ENCODE results near the gene GARS1.
"Not testable (repeated sequence)": the region's sequence is repeated elsewhere in the genome, so short reads cannot be mapped to it uniquely, and the experiment has no call there.

GARS1 gene

DNA sequence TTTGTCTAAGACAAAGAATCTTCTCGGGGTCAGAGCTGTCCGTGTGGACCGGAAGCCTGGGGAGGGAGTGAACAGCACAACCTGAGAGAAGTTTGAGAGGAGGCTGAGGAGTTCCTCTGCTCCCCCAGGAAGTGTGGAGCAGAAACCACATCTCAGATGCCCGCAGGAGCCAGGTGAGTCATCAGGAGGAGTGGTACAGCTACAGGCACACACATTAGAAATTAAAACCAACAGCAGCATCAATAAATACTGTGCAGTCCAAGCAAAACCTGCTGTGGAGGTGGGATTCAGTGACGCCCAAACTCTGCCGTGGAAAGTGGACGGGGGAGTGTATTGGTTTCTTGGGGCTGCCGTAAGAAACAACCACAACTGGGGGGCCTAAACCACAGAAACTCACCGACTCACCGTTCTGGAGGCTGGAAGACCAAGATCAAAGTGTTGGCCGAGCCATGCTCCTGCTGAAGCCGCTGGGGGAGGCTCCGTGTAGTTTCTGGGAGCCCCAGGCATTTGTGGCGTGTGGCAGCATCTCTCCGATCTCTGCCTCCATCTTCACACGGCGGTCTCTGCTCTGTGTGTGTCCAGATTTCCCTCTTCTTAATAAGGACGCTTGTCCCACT is 31.2 kb upstream of the GARS1 start:
- TF ChIP-seq SUZ12 (IDR thresholded peaks at IDR 0.05; ENCODE audit: extremely low read depth, insufficient read depth, insufficient read length) (no peak), YY1 (IDR thresholded peaks at IDR 0.05; ENCODE audit: insufficient read depth, insufficient read length) (no peak), ZNF274 (IDR thresholded peaks at IDR 0.05; ENCODE audit: low read depth, low read length) (no peak)
- Histone ChIP-seq H3K36me3 (ENCODE audit: insufficient read depth, insufficient read length, low read length) (peaks cover 8% of the 10 kb centered on the region), H3K27me3 (ENCODE audit: insufficient read depth, insufficient read length) (no peaks in the 10 kb centered on the region), H3K4me1 (ENCODE audit: insufficient read depth, insufficient read length) (peaks cover 11% of the 10 kb centered on the region), H3K9ac (ENCODE audit: insufficient read length, low read depth) (no peak overlapping the region), H3K9me3 (ENCODE audit: insufficient read depth, low read length) (no peaks in the 10 kb centered on the region), H3K4me3 (ENCODE audit: insufficient read length, low read depth) (no peak overlapping the region)
- no peak for DNase-seq (ENCODE audit: low read depth, low spot score)

DNA sequence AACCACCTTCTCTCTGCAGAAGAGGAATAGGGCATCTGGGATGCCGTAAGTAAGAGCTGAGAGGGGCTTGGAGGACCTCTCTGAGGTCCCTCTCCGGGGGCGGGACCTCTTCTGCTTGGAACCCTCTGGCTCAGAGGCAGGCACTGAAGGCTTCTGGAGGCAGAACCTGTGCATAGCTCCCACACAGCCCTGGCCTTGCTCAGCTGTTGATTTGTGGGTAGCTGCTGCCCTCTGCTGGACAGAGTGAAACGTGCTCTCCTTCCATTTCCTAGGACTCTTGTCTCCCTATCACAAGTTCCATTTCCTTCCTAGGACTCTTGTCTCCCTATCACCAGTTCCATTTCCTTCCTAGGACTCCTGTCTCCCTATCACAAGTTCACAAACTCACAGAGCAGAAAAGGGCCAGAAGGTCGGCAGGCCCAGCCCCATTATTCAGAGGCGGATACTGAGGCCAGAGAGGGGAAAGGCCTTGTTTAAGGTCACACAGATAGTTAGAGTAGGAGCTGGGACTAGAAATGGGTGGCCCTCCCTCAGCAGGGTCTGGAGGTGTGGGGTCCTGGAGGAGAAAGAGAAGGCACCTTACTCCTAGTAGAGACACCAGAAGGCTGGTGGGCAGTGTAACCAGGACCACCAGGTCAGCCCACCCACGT is 30.3 kb upstream of the GARS1 start:
- peak; percentile 93 for DNase-seq (ENCODE audit: low read depth, low spot score)

DNA sequence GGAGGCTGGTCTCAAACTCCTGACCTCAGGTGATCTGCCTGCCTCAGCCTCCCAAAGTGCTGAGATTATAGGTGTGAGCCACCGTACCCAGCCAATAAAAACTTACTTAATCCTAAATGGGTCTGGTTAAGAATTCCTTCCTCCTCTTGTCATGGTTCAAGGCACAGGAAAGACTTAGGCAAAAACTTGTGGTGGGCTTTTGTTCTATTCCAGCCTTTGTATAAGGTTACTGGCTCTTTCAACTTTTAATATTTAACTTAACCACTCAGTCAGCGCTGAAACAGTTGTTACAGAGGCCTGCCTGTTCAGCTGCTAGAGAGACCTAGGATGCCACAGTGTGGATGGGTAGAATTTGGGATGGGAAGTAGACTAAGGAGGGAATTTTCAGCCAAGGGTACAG is 28.1 kb upstream of the GARS1 start:
- H3K4me1 ChIP-seq (ENCODE audit: insufficient read depth, insufficient read length) = peaks cover 11% of the 10 kb centered on the region
- H3K36me3 ChIP-seq (ENCODE audit: insufficient read depth, insufficient read length, low read length) = peaks cover 8% of the 10 kb centered on the region
- H3K9ac ChIP-seq (ENCODE audit: insufficient read length, low read depth) = no peak overlapping the region
- no peak for TF ChIP-seq YY1 (IDR thresholded peaks at IDR 0.05; ENCODE audit: insufficient read depth, insufficient read length)
- no peak for TF ChIP-seq SUZ12 (IDR thresholded peaks at IDR 0.05; ENCODE audit: extremely low read depth, insufficient read depth, insufficient read length)
- no peak for TF ChIP-seq ZNF274 (IDR thresholded peaks at IDR 0.05; ENCODE audit: low read depth, low read length)
- H3K4me3 ChIP-seq (ENCODE audit: insufficient read length, low read depth) = no peak overlapping the region
- no peak for DNase-seq (ENCODE audit: low read depth, low spot score)
- peaks cover 17% of the 10 kb centered on the region for H3K9me3 ChIP-seq (ENCODE audit: insufficient read depth, low read length)
- H3K27me3 ChIP-seq (ENCODE audit: insufficient read depth, insufficient read length) = no peaks in the 10 kb centered on the region

More for the DNA sequence above, 30.3 kb upstream of the GARS1 start:
- H3K36me3 ChIP-seq (ENCODE audit: insufficient read depth, insufficient read length, low read length) = peaks cover 8% of the 10 kb centered on the region
- no peaks in the 10 kb centered on the region for H3K27me3 ChIP-seq (ENCODE audit: insufficient read depth, insufficient read length)
- H3K9ac ChIP-seq (ENCODE audit: insufficient read length, low read depth) = peak overlapping the region; percentile 24
- no peak overlapping the region for H3K4me3 ChIP-seq (ENCODE audit: insufficient read length, low read depth)
- H3K4me1 ChIP-seq (ENCODE audit: insufficient read depth, insufficient read length) = peaks cover 11% of the 10 kb centered on the region
- no peaks in the 10 kb centered on the region for H3K9me3 ChIP-seq (ENCODE audit: insufficient read depth, low read length)
- TF ChIP-seq ZNF274 (IDR thresholded peaks at IDR 0.05; ENCODE audit: low read depth, low read length) (no peak), YY1 (IDR thresholded peaks at IDR 0.05; ENCODE audit: insufficient read depth, insufficient read length) (no peak), SUZ12 (IDR thresholded peaks at IDR 0.05; ENCODE audit: extremely low read depth, insufficient read depth, insufficient read length) (no peak)

DNA sequence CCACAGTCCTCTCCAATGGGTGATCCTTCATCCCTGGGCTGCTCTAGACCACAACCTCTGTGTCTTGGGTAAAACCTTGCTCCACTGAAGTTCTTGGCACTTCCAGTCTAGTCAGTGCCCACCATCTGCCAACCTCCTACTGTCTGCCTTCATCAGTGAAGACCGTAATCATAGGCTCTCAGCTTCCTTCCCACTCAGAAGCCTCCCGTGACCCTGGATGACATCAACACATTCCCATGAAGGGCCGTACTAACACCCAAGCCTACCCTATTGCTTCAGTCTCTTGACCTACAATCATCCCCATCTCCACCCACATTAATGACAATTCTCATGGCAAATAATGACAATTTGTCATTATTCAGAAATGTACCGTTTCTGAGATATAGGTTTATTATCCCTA is 27.6 kb upstream of the GARS1 start:
- H3K36me3 ChIP-seq (ENCODE audit: insufficient read depth, insufficient read length, low read length) = peaks cover 8% of the 10 kb centered on the region
- TF ChIP-seq SUZ12 (IDR thresholded peaks at IDR 0.05; ENCODE audit: extremely low read depth, insufficient read depth, insufficient read length) = no peak
- TF ChIP-seq ZNF274 (IDR thresholded peaks at IDR 0.05; ENCODE audit: low read depth, low read length) = no peak
- TF ChIP-seq YY1 (IDR thresholded peaks at IDR 0.05; ENCODE audit: insufficient read depth, insufficient read length) = no peak
- H3K9me3 ChIP-seq (ENCODE audit: insufficient read depth, low read length) = peaks cover 18% of the 10 kb centered on the region

DNA sequence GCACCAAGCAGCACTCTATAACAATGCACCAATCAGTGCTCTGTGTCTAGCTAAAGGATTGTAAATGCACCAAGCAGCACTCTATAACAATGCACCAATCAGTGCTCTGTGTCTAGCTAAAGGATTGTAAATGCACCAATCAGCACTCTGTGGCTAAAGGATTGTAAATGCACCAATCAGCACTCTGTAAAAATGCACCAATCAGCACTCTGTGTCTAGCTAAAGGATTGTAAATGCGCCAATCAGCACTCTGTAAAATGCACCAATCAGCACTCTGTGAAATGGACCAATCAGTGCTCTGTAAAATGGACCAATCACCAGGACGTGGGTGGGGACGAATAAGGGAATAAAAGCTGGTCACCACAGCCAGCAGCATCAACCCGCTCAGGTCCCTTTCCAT is 24.4 kb upstream of the GARS1 start:
- H3K4me3 ChIP-seq (ENCODE audit: insufficient read length, low read depth); H3K4me1 ChIP-seq (ENCODE audit: insufficient read depth, insufficient read length); H3K27me3 ChIP-seq (ENCODE audit: insufficient read depth, insufficient read length); H3K9ac ChIP-seq (ENCODE audit: insufficient read length, low read depth); DNase-seq (ENCODE audit: low read depth, low spot score): not testable (repeated sequence)
- Histone ChIP-seq H3K9me3 (ENCODE audit: insufficient read depth, low read length) (peaks cover 49% of the 10 kb centered on the region), H3K36me3 (ENCODE audit: insufficient read depth, insufficient read length, low read length) (peaks cover 12% of the 10 kb centered on the region)

More for the DNA sequence above, 27.6 kb upstream of the GARS1 start:
- Histone ChIP-seq H3K4me1 (ENCODE audit: insufficient read depth, insufficient read length) (peaks cover 11% of the 10 kb centered on the region), H3K27me3 (ENCODE audit: insufficient read depth, insufficient read length) (no peaks in the 10 kb centered on the region), H3K4me3 (ENCODE audit: insufficient read length, low read depth) (no peak overlapping the region), H3K9ac (ENCODE audit: insufficient read length, low read depth) (no peak overlapping the region)
- no peak for DNase-seq (ENCODE audit: low read depth, low spot score)

- Histone ChIP-seq H3K4me3 (ENCODE audit: insufficient read length, low read depth) (no peak overlapping the region), H3K9me3 (ENCODE audit: insufficient read depth, low read length) (peaks cover 70% of the 10 kb centered on the region), H3K36me3 (ENCODE audit: insufficient read depth, insufficient read length, low read length) (peaks cover 12% of the 10 kb centered on the region), H3K4me1 (ENCODE audit: insufficient read depth, insufficient read length) (peaks cover 3% of the 10 kb centered on the region), H3K9ac (ENCODE audit: insufficient read length, low read depth) (no peak overlapping the region), H3K27me3 (ENCODE audit: insufficient read depth, insufficient read length) (no peaks in the 10 kb centered on the region)
- no peak for TF ChIP-seq SUZ12 (IDR thresholded peaks at IDR 0.05; ENCODE audit: extremely low read depth, insufficient read depth, insufficient read length)
- no peak for TF ChIP-seq ZNF274 (IDR thresholded peaks at IDR 0.05; ENCODE audit: low read depth, low read length)
- TF ChIP-seq YY1 (IDR thresholded peaks at IDR 0.05; ENCODE audit: insufficient read depth, insufficient read length) = no peak
- no peak for DNase-seq (ENCODE audit: low read depth, low spot score)
Measured at GRCh38 chr7:30572212-30572841, 22.4 kb upstream of the GARS1 start.

GRCh38 chr7:30575910-30576309 is 18.8 kb upstream of the GARS1 start:
- Histone ChIP-seq H3K4me1 (ENCODE audit: insufficient read depth, insufficient read length) (no peaks in the 10 kb centered on the region), H3K27me3 (ENCODE audit: insufficient read depth, insufficient read length) (no peaks in the 10 kb centered on the region), H3K4me3 (ENCODE audit: insufficient read length, low read depth) (no peak overlapping the region), H3K36me3 (ENCODE audit: insufficient read depth, insufficient read length, low read length) (peaks cover 27% of the 10 kb centered on the region), H3K9ac (ENCODE audit: insufficient read length, low read depth) (no peak overlapping the region), H3K9me3 (ENCODE audit: insufficient read depth, low read length) (peaks cover 92% of the 10 kb centered on the region)
- no peak for DNase-seq (ENCODE audit: low read depth, low spot score)
- TF ChIP-seq SUZ12 (IDR thresholded peaks at IDR 0.05; ENCODE audit: extremely low read depth, insufficient read depth, insufficient read length) (no peak), ZNF274 (IDR thresholded peaks at IDR 0.05; ENCODE audit: low read depth, low read length) (no peak), YY1 (IDR thresholded peaks at IDR 0.05; ENCODE audit: insufficient read depth, insufficient read length) (no peak)
